ENCODE results near the gene INSRR. TPM values are rescaled to one million over a fixed set of nuclear protein-coding genes. Genes with fewer than 3 reads are reported as not detected.

The INSRR gene
- total and polyA plus RNA-seq, 9 of the 15 experiments (the other 6 are each of a cell fraction or from before 2014, with no cell fraction given): 0.03 to 0.18 (median 0.06) TPM; not detected in 3

GRCh38 chr1:156889802-156890580, 31.1 kb upstream of the INSRR start (continued):
- TF ChIP-seq ZNF318 (IDR thresholded peaks at IDR 0.05; ENCODE audit: borderline replicate concordance in 1 of 2, low read depth in 1 of 2): no peak
- TF ChIP-seq CREBBP (IDR thresholded peaks at IDR 0.05; ENCODE audit: low read depth, low read length): no peak
- TF ChIP-seq HMG20A (CRISPR knock-in tag; conservative IDR thresholded peaks at IDR 0.05): no peak
- TF ChIP-seq MYC (IDR thresholded peaks at IDR 0.05; ENCODE audit: low read depth, low read length): no peak
- 0 out of 2 replicates have a peak, but pooled peaks have one; percentile 43 for TF ChIP-seq MYC (CRISPR knock-in tag; IDR thresholded peaks at IDR 0.05; ENCODE audit: borderline replicate concordance, low read depth)
- TF ChIP-seq RBM17 (IDR thresholded peaks at IDR 0.05; ENCODE audit: borderline replicate concordance, low read depth, low read length): no peak
- TF ChIP-seq TFE3 (CRISPR knock-in tag; IDR thresholded peaks at IDR 0.05): peak; percentile 36; the same call in 1 of the 2 replicates
- peak; percentile 38; the same call in 1 of the 2 replicates for TF ChIP-seq GABPB1 (CRISPR knock-in tag; IDR thresholded peaks at IDR 0.05)
- TF ChIP-seq DACH1 (IDR thresholded peaks at IDR 0.05; ENCODE audit: partially characterized antibody): no peak
- TF ChIP-seq ID3 (CRISPR knock-in tag; IDR thresholded peaks at IDR 0.05): no peak
- peak; percentile 40; the same call in 1 of the 2 replicates for TF ChIP-seq ID3 (tag; IDR thresholded peaks at IDR 0.05)
- TF ChIP-seq KDM5B (IDR thresholded peaks at IDR 0.05; ENCODE audit: insufficient replicate concordance, low read depth, low read length): no peak
- TF ChIP-seq ZBTB26 (CRISPR knock-in tag; IDR thresholded peaks at IDR 0.05): no peak
- TF ChIP-seq ZC3H11A (IDR thresholded peaks at IDR 0.05; ENCODE audit: low read depth, low read length): no peak
- no peak for TF ChIP-seq MAFG (tag; conservative IDR thresholded peaks at IDR 0.05)

Data from K562 (cell line).